OCI-LY1 (cell line): ENCODE results near the gene COG4.

Experiments
- EZH2 ChIP-seq: fragments of 200-600 bp; sonication (generic), shearing (Covaris generic); IDR thresholded peaks from 2 replicates; pipeline ENCODE4 v1.8.0; 2017; ENCODE audit warnings: borderline replicate concordance, mixed run types, mild to moderate bottlenecking, antibody characterized with exemption, low read length, moderate library complexity, mixed read lengths
- TF ChIP-seq, protein P1 (sequence below): fragments of 200-600 bp; sonication (generic), shearing (Covaris generic); IDR thresholded peaks from 2 replicates; pipeline ENCODE4 v1.5.1; 2017; ENCODE audit warnings: mild to moderate bottlenecking, antibody characterized with exemption, low read length, moderate library complexity, mixed read lengths

DNA sequence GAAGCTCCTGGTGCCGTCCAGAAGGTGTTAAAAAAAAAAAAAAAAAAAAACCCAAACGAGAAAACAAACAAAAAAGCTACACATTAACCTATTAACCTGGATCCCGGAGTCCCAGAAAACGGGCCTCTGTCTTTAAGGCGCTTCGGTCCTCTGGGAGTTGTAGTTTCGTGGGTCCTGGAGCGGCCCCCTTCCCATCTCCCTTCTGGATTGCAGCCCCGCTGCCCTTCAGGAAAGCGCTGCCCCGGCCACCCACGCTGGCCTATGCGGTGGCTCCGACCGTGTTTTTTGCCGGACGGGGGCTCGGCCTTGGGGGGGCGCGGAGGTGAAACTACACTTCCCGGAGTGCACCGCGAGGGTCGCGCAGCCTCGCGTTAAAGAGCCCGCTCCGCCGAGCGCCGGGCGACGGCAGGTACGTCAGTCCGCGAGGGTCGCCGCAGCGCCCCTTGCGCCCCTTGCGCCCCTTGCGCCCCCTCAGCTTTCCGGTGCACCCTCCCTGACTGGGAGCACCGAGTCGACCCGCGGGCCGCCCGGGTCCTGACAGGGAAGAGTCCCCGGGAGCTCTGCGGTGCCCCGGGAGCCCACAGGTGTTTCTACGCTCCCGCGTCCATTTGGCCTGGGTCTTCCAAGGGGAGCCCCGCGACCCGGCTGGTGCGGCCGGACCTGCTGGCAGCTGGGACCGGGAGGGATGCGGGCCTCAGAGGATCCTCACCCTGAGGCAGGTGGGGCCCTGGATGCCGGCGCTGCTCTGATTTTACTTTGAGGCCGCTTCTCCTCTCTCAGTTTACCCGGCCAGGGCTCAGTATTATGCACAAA is 68.9 kb downstream of the COG4 start, which contains the start of gene FCSK:
- TF ChIP-seq, protein P1, sequence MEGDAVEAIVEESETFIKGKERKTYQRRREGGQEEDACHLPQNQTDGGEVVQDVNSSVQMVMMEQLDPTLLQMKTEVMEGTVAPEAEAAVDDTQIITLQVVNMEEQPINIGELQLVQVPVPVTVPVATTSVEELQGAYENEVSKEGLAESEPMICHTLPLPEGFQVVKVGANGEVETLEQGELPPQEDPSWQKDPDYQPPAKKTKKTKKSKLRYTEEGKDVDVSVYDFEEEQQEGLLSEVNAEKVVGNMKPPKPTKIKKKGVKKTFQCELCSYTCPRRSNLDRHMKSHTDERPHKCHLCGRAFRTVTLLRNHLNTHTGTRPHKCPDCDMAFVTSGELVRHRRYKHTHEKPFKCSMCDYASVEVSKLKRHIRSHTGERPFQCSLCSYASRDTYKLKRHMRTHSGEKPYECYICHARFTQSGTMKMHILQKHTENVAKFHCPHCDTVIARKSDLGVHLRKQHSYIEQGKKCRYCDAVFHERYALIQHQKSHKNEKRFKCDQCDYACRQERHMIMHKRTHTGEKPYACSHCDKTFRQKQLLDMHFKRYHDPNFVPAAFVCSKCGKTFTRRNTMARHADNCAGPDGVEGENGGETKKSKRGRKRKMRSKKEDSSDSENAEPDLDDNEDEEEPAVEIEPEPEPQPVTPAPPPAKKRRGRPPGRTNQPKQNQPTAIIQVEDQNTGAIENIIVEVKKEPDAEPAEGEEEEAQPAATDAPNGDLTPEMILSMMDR: peak; percentile 45; the same call in 1 of the 2 replicates
- no peak for TF ChIP-seq EZH2
